PC-3 (cell line): ENCODE measurements around the gene CD8B2. TPM values are rescaled to one million over a fixed set of nuclear protein-coding genes. Genes with fewer than 3 reads are reported as not detected.

Experiments
- ATAC-seq: fragments of 200-7000 bp; cut with Tn5 transposase; 2 replicates; pipeline ENCODE4 v1.9.1; 2020; ENCODE audit warnings: mild to moderate bottlenecking, moderate library complexity
- BruUV-seq: library from RNA; stranded (reverse); fragments of 400-500 nt; replicated peaks from 2 replicates; lab custom pipeline; 2021; lab: Mats Ljungman, UMichigan
- CTCF ChIA-PET: fragments of 300-600 bp; sonication (Branson Sonifier 250); formaldehyde crosslinking; loops from one replicate; lab custom pipeline; 2022; ENCODE audit warnings: antibody characterized with exemption; lab: Charles Lee
- POLR2A ChIA-PET: fragments of 300-600 bp; sonication (Branson Sonifier 250); formaldehyde crosslinking; loops from one replicate; lab custom pipeline; 2022; ENCODE audit warnings: antibody characterized with exemption; ENCODE audit not compliant: unreplicated experiment; lab: Charles Lee
- DNase-seq: peaks from one replicate; pipeline ENCODE4 v3.0.0-alpha.2; 2015
- H2AFZ ChIP-seq: fragments of 300-600 bp; sonication (generic); 2 replicates; pipeline ENCODE4 v1.6.0; 2016; ENCODE audit warnings: antibody characterized with exemption, low read length
- H3F3A ChIP-seq: fragments of 300-600 bp; sonication (generic); one replicate; pipeline ENCODE4 v1.6.0; 2017; ENCODE audit warnings: antibody characterized with exemption, low read length, control low read depth, mild to moderate bottlenecking; ENCODE audit not compliant: unreplicated experiment
- H3K27ac ChIP-seq: fragments of 300-600 bp; sonication (generic); 2 replicates; pipeline ENCODE4 v1.5.1; 2016; ENCODE audit warnings: mild to moderate bottlenecking, low read length
- H3K27me3 ChIP-seq: fragments of 300-600 bp; sonication (generic); 2 replicates; pipeline ENCODE4 v1.6.1; 2016; ENCODE audit warnings: low read length, mixed read lengths
- H3K36me3 ChIP-seq: fragments of 300-600 bp; sonication (generic); 2 replicates; pipeline ENCODE4 v1.6.1; 2016; ENCODE audit warnings: low read depth, mixed run types, low read length, mixed read lengths
- H3K4me1 ChIP-seq: fragments of 300-600 bp; sonication (generic); 2 replicates; pipeline ENCODE4 v1.5.1; 2016; ENCODE audit warnings: low read length; ENCODE audit not compliant: insufficient read depth
- H3K4me2 ChIP-seq: fragments of 300-600 bp; sonication (generic); 2 replicates; pipeline ENCODE4 v1.6.0; 2016; ENCODE audit warnings: low read length
- H3K4me3 ChIP-seq: fragments of 300-600 bp; sonication (generic); 2 replicates; pipeline ENCODE4 v1.5.1; 2016; ENCODE audit warnings: mild to moderate bottlenecking, low read length, mixed read lengths
- H3K79me2 ChIP-seq: fragments of 300-600 bp; sonication (generic); 2 replicates; pipeline ENCODE4 v1.6.1; 2017; ENCODE audit warnings: low read length, mixed read lengths
- H3K9ac ChIP-seq: fragments of 300-600 bp; sonication (generic); 2 replicates; pipeline ENCODE4 v1.6.0; 2016; ENCODE audit warnings: mild to moderate bottlenecking, low read length
- H3K9me2 ChIP-seq: fragments of 300-600 bp; sonication (generic); replicated peaks from 2 replicates; pipeline ENCODE4 v1.6.1; 2016; ENCODE audit warnings: mixed run types, low read length, mixed read lengths
- H3K9me3 ChIP-seq: fragments of 300-600 bp; sonication (generic); 2 replicates; pipeline ENCODE4 v1.6.1; 2016; ENCODE audit warnings: low read length, mixed read lengths
- H4K20me1 ChIP-seq: fragments of 300-600 bp; sonication (generic); 2 replicates; pipeline ENCODE4 v1.6.1; 2016; ENCODE audit warnings: low read length, mixed read lengths
- EZH2 ChIP-seq: fragments of 300-600 bp; sonication (generic); IDR thresholded peaks from one replicate; pipeline ENCODE4 v1.6.1; 2017; ENCODE audit warnings: antibody characterized with exemption, mild to moderate bottlenecking, low read length; ENCODE audit not compliant: unreplicated experiment
- EZH2phosphoT487 ChIP-seq: fragments of 300-600 bp; sonication (generic); IDR thresholded peaks from 2 replicates; pipeline ENCODE4 v1.6.1; 2018; ENCODE audit warnings: mild to moderate bottlenecking, antibody characterized with exemption, low read length, borderline replicate concordance
- intact Hi-C: fragments of 100-400 bp; cut with micrococcal nuclease; formaldehyde crosslinking; loops from 2 replicates; pipeline ENCODE4 v1.9.0; 2023
- total RNA-seq: library from RNA; depleted of rRNA; stranded (reverse); fragments of >200 nt; gene quantifications from 2 replicates; pipeline ENCODE4 v1.2.3, GENCODE V29; 2014
- TF ChIP-seq, protein P1 (sequence below): fragments of 300-600 bp; sonication (generic); conservative IDR thresholded peaks from 2 replicates; pipeline ENCODE4 v1.5.1; 2017; ENCODE audit warnings: antibody characterized with exemption, low read depth, mild to moderate bottlenecking, low read length

The CD8B2 gene
- total RNA-seq, 1 experiment from 2014 or later: not detected

DNA sequence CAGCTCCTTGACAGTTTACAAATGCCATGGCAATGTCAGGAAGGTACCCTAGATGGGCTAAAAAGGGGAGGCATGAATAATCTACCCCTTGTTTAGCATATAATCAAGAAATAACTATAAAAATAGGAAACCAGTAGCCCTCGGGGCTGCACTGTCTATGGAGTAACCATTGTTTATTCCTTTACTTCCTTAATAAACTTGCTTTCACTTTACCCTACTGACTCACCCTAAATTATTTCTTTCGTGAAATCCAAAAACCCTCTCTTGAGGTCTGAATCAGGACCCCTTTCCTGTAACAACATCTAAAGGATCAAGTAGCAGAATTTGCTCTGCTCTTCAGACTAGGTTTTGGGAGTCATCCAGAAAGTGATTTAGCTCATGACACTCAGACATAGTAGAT, 43.7 kb downstream of the CD8B2 start:
- no peak overlapping the region for H3K27ac ChIP-seq
- no peak overlapping the region for H3K4me3 ChIP-seq
- no peak overlapping the region for H3K4me2 ChIP-seq
- TF ChIP-seq EZH2phosphoT487: no peak
- no peak for TF ChIP-seq EZH2
- TF ChIP-seq, protein P1, sequence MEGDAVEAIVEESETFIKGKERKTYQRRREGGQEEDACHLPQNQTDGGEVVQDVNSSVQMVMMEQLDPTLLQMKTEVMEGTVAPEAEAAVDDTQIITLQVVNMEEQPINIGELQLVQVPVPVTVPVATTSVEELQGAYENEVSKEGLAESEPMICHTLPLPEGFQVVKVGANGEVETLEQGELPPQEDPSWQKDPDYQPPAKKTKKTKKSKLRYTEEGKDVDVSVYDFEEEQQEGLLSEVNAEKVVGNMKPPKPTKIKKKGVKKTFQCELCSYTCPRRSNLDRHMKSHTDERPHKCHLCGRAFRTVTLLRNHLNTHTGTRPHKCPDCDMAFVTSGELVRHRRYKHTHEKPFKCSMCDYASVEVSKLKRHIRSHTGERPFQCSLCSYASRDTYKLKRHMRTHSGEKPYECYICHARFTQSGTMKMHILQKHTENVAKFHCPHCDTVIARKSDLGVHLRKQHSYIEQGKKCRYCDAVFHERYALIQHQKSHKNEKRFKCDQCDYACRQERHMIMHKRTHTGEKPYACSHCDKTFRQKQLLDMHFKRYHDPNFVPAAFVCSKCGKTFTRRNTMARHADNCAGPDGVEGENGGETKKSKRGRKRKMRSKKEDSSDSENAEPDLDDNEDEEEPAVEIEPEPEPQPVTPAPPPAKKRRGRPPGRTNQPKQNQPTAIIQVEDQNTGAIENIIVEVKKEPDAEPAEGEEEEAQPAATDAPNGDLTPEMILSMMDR: no peak
- no peaks in the 10 kb centered on the region for H4K20me1 ChIP-seq
- POLR2A ChIA-PET: no interaction called here
- no peak overlapping the region for H3K9ac ChIP-seq
- ATAC-seq: no peak
- no peak overlapping the region for H2AFZ ChIP-seq
- H3K9me2 ChIP-seq: no peaks in the 10 kb centered on the region
- no peaks in the 10 kb centered on the region for H3K4me1 ChIP-seq
- intact Hi-C loops: no loop called here
- peaks cover 86% of the 10 kb centered on the region for H3K27me3 ChIP-seq
- DNase-seq: no peak
- BruUV-seq: no TSS peak
- H3K79me2 ChIP-seq: no peaks in the 10 kb centered on the region
- no peaks in the 10 kb centered on the region for H3K9me3 ChIP-seq
- CTCF ChIA-PET: no interaction called here
- H3F3A ChIP-seq: no peaks in the 10 kb centered on the region
- H3K36me3 ChIP-seq: no peaks in the 10 kb centered on the region

DNA sequence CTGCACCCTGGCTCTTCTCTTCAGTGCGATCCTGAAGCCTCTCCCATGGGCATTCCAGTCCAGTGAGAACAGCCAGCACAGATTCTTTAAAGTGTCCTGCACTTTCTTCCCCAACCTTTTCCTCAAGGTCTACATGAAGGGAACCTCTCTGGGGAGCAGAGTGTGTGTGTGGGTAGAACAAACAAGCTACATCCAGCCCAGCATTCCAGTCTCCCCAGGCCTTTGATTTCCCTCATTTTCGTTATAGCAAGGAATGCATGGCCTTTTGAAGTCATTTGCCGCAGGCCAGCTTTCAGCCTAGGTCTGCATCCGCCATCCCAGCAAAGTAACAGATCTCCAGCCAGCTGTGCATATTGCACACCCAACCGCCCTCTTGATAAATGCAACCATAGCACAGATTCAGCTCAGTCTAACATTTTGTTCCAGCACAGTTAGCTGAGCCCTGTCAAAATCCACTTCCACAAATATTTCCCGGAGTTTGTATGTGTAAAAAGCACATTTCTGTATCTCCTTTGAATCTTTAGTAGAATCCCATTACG, 44.6 kb downstream of the CD8B2 start:
- H3K36me3 ChIP-seq: no peaks in the 10 kb centered on the region
- ChIA-PET CTCF (no interaction called here), POLR2A (no interaction called here)
- no peaks in the 10 kb centered on the region for H3K9me2 ChIP-seq
- no peaks in the 10 kb centered on the region for H3K4me1 ChIP-seq
- no TSS peak for BruUV-seq
- H2AFZ ChIP-seq: no peak overlapping the region
- no peak overlapping the region for H3K4me3 ChIP-seq
- ATAC-seq: no peak
- H3K79me2 ChIP-seq: no peaks in the 10 kb centered on the region
- no peaks in the 10 kb centered on the region for H3F3A ChIP-seq
- no peak overlapping the region for H3K4me2 ChIP-seq
- no peak overlapping the region for H3K27ac ChIP-seq
- H3K9me3 ChIP-seq: no peaks in the 10 kb centered on the region
- intact Hi-C loops: no loop called here
- H3K9ac ChIP-seq: no peak overlapping the region
- DNase-seq: no peak
- no peak for TF ChIP-seq EZH2phosphoT487
- TF ChIP-seq, protein P1: no peak
- TF ChIP-seq EZH2: no peak
- H3K27me3 ChIP-seq: peaks cover 86% of the 10 kb centered on the region
- no peaks in the 10 kb centered on the region for H4K20me1 ChIP-seq

DNA sequence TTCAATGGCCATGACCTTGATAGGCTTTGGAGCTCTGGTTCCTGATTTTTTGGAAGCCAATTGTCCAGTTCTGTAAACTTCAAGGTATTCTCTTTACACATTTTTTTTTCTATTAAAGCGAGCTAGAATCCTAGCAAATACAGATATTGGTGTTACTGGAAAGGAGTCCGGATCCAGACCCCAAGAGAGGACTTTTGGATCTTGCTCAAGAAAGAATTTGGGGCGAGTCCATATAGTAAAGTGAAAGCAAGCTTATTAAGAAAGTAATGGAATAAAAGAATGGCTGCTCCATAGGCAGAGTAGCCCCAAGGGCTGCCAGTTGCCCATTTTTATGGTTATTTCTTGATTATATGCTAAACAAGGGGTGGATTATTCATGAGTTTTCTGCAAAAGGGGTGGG, 45.1 kb downstream of the CD8B2 start:
- H3K4me3 ChIP-seq: no peak overlapping the region
- H3K79me2 ChIP-seq: no peaks in the 10 kb centered on the region
- no TSS peak for BruUV-seq
- ChIA-PET CTCF (no interaction called here), POLR2A (no interaction called here)
- no peak overlapping the region for H3K9ac ChIP-seq
- H3K9me3 ChIP-seq: no peaks in the 10 kb centered on the region
- peaks cover 86% of the 10 kb centered on the region for H3K27me3 ChIP-seq
- H2AFZ ChIP-seq: no peak overlapping the region
- no peak for ATAC-seq
- H3K36me3 ChIP-seq: no peaks in the 10 kb centered on the region
- no peaks in the 10 kb centered on the region for H4K20me1 ChIP-seq
- H3K9me2 ChIP-seq: no peaks in the 10 kb centered on the region
- TF ChIP-seq EZH2phosphoT487: no peak
- TF ChIP-seq, protein P1: no peak
- intact Hi-C loops: no loop called here
- no peak overlapping the region for H3K27ac ChIP-seq
- H3F3A ChIP-seq: no peaks in the 10 kb centered on the region
- H3K4me1 ChIP-seq: no peaks in the 10 kb centered on the region
- no peak overlapping the region for H3K4me2 ChIP-seq
- no peak for DNase-seq
